GM19239 (cell line): Measurements from ENCODE around the gene OGFOD3.

ENCODE experiments used
- DNase-seq: peaks from one replicate; pipeline ENCODE4 v3.0.0; 2011; ENCODE audit warnings: low spot score; ENCODE audit not compliant: insufficient read length
- FAIRE-seq: peaks from 2 replicates; lab custom pipeline; 2011; peaks lifted over from hg19 to GRCh38; lab: Jason Lieb, UNC

Gene OGFOD3

GRCh38 chr17:82346342-82347300 lies 71.8 kb downstream of the OGFOD3 start:
- FAIRE-seq: no peak
- DNase-seq: no peak

GRCh38 chr17:82345151-82345976 lies 73.0 kb downstream of the OGFOD3 start:
- DNase-seq (no peak), FAIRE-seq (no peak)

- FAIRE-seq: no peak
- DNase-seq: no peak
Observed at GRCh38 chr17:82344175-82344907, 74.0 kb downstream of the OGFOD3 start.

- no peak for FAIRE-seq
- DNase-seq: no peak
Observed at GRCh38 chr17:82343560-82343959, 74.8 kb downstream of the OGFOD3 start.

GRCh38 chr17:82342361-82343079 lies 75.9 kb downstream of the OGFOD3 start:
- DNase-seq: no peak
- FAIRE-seq: no peak

GRCh38 chr17:82339634-82340580 lies 78.5 kb downstream of the OGFOD3 start:
- DNase-seq: no peak
- FAIRE-seq: no peak
